IMR-90 (cell line): ENCODE results near the gene ABCC4. TPM values are rescaled to one million over a fixed set of nuclear protein-coding genes. Genes with fewer than 3 reads are reported as not detected.

Experiments used
- ATAC-seq: fragments of 200-7000 bp; cut with Tn5 transposase; 2 replicates; pipeline ENCODE4 v1.9.1; 2020; ENCODE audit warnings: low read depth, mild to moderate bottlenecking, moderate library complexity
- BruUV-seq: library from RNA; stranded (reverse); fragments of 400-500 nt; replicated peaks from 2 replicates; lab custom pipeline; 2021; lab: Mats Ljungman, UMichigan
- CTCF ChIA-PET: fragments of 300-600 bp; formaldehyde crosslinking; extraction: SDS; loops from one replicate; lab custom pipeline; 2021; ENCODE audit warnings: antibody characterized with exemption; lab: Yijun Ruan, JAX
- POLR2A ChIA-PET: fragments of 300-600 bp; sonication (Branson Sonifier 250); formaldehyde crosslinking; loops from one replicate; lab custom pipeline; 2022; ENCODE audit warnings: antibody characterized with exemption; ENCODE audit not compliant: unreplicated experiment; lab: Charles Lee
- DNase-seq: peaks from one replicate; pipeline ENCODE4 v3.0.0; 2013
- H2AFZ ChIP-seq: replicated peaks from 2 replicates; pipeline ENCODE3; 2013; ENCODE audit warnings: low read length, mild to moderate bottlenecking; ENCODE audit not compliant: poor library complexity
- H2AK5ac ChIP-seq: 2 replicates; pipeline ENCODE4 v1.6.1; 2013; ENCODE audit warnings: low read depth, low read length, inconsistent platforms
- H2AK9ac ChIP-seq: replicated peaks from 2 replicates; pipeline ENCODE3; 2013; ENCODE audit warnings: mild to moderate bottlenecking, low read depth, low read length, moderate library complexity; ENCODE audit not compliant: poor library complexity
- H2BK120ac ChIP-seq: 2 replicates; pipeline ENCODE4 v1.6.1; 2013; ENCODE audit warnings: low read depth, low read length, inconsistent platforms
- H2BK15ac ChIP-seq: 3 replicates; pipeline ENCODE4 v1.6.1; 2013; ENCODE audit warnings: low read depth, low read length, inconsistent platforms
- H2BK20ac ChIP-seq: 2 replicates; pipeline ENCODE4 v1.6.1; 2013; ENCODE audit warnings: low read depth, mild to moderate bottlenecking, inconsistent platforms, low read length, moderate library complexity
- H2BK5ac ChIP-seq: 2 replicates; pipeline ENCODE4 v1.6.1; 2013; ENCODE audit warnings: mild to moderate bottlenecking, low read depth, low read length, inconsistent platforms; ENCODE audit not compliant: poor library complexity, severe bottlenecking
- H3K14ac ChIP-seq: replicated peaks from 2 replicates; pipeline ENCODE4 v1.6.1; 2013; ENCODE audit warnings: low read depth, low read length, inconsistent platforms
- H3K18ac ChIP-seq: 2 replicates; pipeline ENCODE4 v1.6.1; 2013; ENCODE audit warnings: low read depth, low read length, control low read depth
- H3K23ac ChIP-seq: 2 replicates; pipeline ENCODE4 v1.6.1; 2013; ENCODE audit warnings: low read depth, low read length, inconsistent platforms
- H3K27ac ChIP-seq: 2 replicates; pipeline ENCODE4 v1.5.1; 2013; ENCODE audit warnings: mild to moderate bottlenecking, control low read depth, low read length; ENCODE audit not compliant: insufficient read depth
- H3K27me3 ChIP-seq: 2 replicates; pipeline ENCODE4 v1.6.1; 2013; ENCODE audit warnings: low read length; ENCODE audit not compliant: control insufficient read depth, insufficient read depth
- H3K36me3 ChIP-seq: 2 replicates; pipeline ENCODE4 v1.6.1; 2013; ENCODE audit warnings: low read length, mixed read lengths; ENCODE audit not compliant: control insufficient read depth, insufficient read depth
- H3K4ac ChIP-seq: 2 replicates; pipeline ENCODE4 v1.6.1; 2013; ENCODE audit warnings: low read depth, low read length, inconsistent platforms
- H3K4me1 ChIP-seq: 2 replicates; pipeline ENCODE4 v1.6.1; 2013; ENCODE audit warnings: low read length, mixed read lengths; ENCODE audit not compliant: control insufficient read depth, insufficient read depth
- H3K4me2 ChIP-seq: 2 replicates; pipeline ENCODE4 v1.6.1; 2013; ENCODE audit warnings: low read depth, mild to moderate bottlenecking, control low read depth, low read length, moderate library complexity
- H3K4me3 ChIP-seq: 2 replicates; pipeline ENCODE4 v1.5.1; 2013; ENCODE audit warnings: low read depth, mild to moderate bottlenecking, control low read depth, low read length, moderate library complexity; ENCODE audit not compliant: insufficient read depth
- H3K56ac ChIP-seq: 2 replicates; pipeline ENCODE4 v1.6.1; 2013; ENCODE audit warnings: low read length, inconsistent platforms; ENCODE audit not compliant: insufficient read depth; ENCODE audit errors: extremely low read depth
- H3K79me1 ChIP-seq, 2 experiments: 2 replicates each; pipeline ENCODE4 v1.6.1; 2013; ENCODE audit warnings: low read length in 2 of 2, inconsistent platforms in 1 of 2, low read depth in 1 of 2
- H3K9ac ChIP-seq: 2 replicates; pipeline ENCODE4 v1.6.1; 2013; ENCODE audit warnings: low read depth, low read length, control low read depth
- H3K9me1 ChIP-seq: 2 replicates; pipeline ENCODE4 v1.6.1; 2013; ENCODE audit warnings: low read length, inconsistent platforms; ENCODE audit not compliant: insufficient read depth
- H3K9me3 ChIP-seq: 2 replicates; pipeline ENCODE4 v1.6.1; 2013; ENCODE audit warnings: low read length; ENCODE audit not compliant: control insufficient read depth, insufficient read depth
- H4K20me1 ChIP-seq: 2 replicates; pipeline ENCODE4 v1.6.1; 2013; ENCODE audit warnings: low read length, inconsistent platforms; ENCODE audit not compliant: insufficient read depth
- H4K5ac ChIP-seq: 2 replicates; pipeline ENCODE4 v1.6.1; 2013; ENCODE audit warnings: mild to moderate bottlenecking, low read depth, low read length, control low read depth
- H4K8ac ChIP-seq, 2 experiments: 2 replicates each; pipeline ENCODE4 v1.6.1; 2013; ENCODE audit warnings: low read depth in 2 of 2, low read length in 2 of 2, control low read depth in 1 of 2, inconsistent platforms in 1 of 2
- H4K91ac ChIP-seq: 2 replicates; pipeline ENCODE4 v1.6.1; 2013; ENCODE audit warnings: low read depth, low read length, inconsistent platforms; ENCODE audit not compliant: insufficient read depth
- BHLHE40 ChIP-seq: fragments of 150-350 bp; IDR thresholded peaks from 2 replicates; pipeline ENCODE4 v1.6.1; 2016; ENCODE audit warnings: mild to moderate bottlenecking, low read depth, low read length
- CEBPB ChIP-seq: IDR thresholded peaks from 2 replicates; pipeline ENCODE4 v1.6.1; 2012; ENCODE audit warnings: low read depth, low read length, improper control_type of control experiment
- CHD1 ChIP-seq: IDR thresholded peaks from 2 replicates; pipeline ENCODE4 v1.6.1; 2012; ENCODE audit warnings: low read depth, low read length, improper control_type of control experiment
- FOS ChIP-seq: fragments of 150-350 bp; IDR thresholded peaks from 2 replicates; pipeline ENCODE4 v1.6.1; 2016; ENCODE audit warnings: low read depth, low read length
- MAFK ChIP-seq: IDR thresholded peaks from 2 replicates; pipeline ENCODE4 v1.6.1; 2012; ENCODE audit warnings: low read depth, low read length, improper control_type of control experiment
- MAZ ChIP-seq: IDR thresholded peaks from 2 replicates; pipeline ENCODE4 v1.6.1; 2012; ENCODE audit warnings: low read depth, mild to moderate bottlenecking, low read length, improper control_type of control experiment, moderate library complexity, borderline replicate concordance
- MXI1 ChIP-seq: IDR thresholded peaks from 2 replicates; pipeline ENCODE4 v1.6.1; 2012; ENCODE audit warnings: low read depth, mild to moderate bottlenecking, low read length, moderate library complexity, borderline replicate concordance
- NFE2L2 ChIP-seq: fragments of 150-350 bp; IDR thresholded peaks from 2 replicates; pipeline ENCODE4 v1.6.1; 2016; ENCODE audit warnings: low read depth, mild to moderate bottlenecking, low read length
- POLR2A ChIP-seq: IDR thresholded peaks from 2 replicates; pipeline ENCODE4 v1.6.1; 2012; ENCODE audit warnings: mild to moderate bottlenecking, low read depth, low read length
- RAD21 ChIP-seq: IDR thresholded peaks from 2 replicates; pipeline ENCODE4 v1.6.1; 2012; ENCODE audit warnings: low read length, improper control_type of control experiment
- RCOR1 ChIP-seq: IDR thresholded peaks from 2 replicates; pipeline ENCODE4 v1.6.1; 2012; ENCODE audit warnings: mild to moderate bottlenecking, low read length, improper control_type of control experiment; ENCODE audit not compliant: insufficient replicate concordance
- RFX5 ChIP-seq: IDR thresholded peaks from 2 replicates; pipeline ENCODE4 v1.8.0; 2012; ENCODE audit warnings: low read depth, mild to moderate bottlenecking, low read length, moderate library complexity
- SMC3 ChIP-seq: fragments of 150-350 bp; IDR thresholded peaks from 2 replicates; pipeline ENCODE4 v1.6.1; 2016; ENCODE audit warnings: low read depth, mild to moderate bottlenecking, antibody characterized with exemption, low read length, moderate library complexity
- USF2 ChIP-seq: fragments of 150-350 bp; IDR thresholded peaks from 2 replicates; pipeline ENCODE4 v1.6.1; 2017; ENCODE audit warnings: mild to moderate bottlenecking, antibody characterized with exemption, low read length, low read depth
- WGBS, 2 experiments: methylation state at CpG; one replicate each; pipeline versions ENCODE4 v1.1.5 to v1.1.7; 2013; ENCODE audit warnings: missing lambda C conversion rate in 2 of 2; ENCODE audit not compliant: insufficient read length in 1 of 2; ENCODE audit errors: extremely low coverage in 2 of 2; 5-methylcytosine and 5-hydroxymethylcytosine counted together
- dilution Hi-C: fragments of 300-500 bp; cut with HindIII; formaldehyde crosslinking; loops from one replicate; pipeline ENCODE4 v1.14.3; 2018; ENCODE audit warnings: low sequenced_read_pairs; ENCODE audit not compliant: unreplicated experiment
- in situ Hi-C: fragments of 300-500 bp; cut with MboI; formaldehyde crosslinking; loops from 3 replicates; pipeline ENCODE4 v1.14.3; 2019; ENCODE audit warnings: low sequenced_read_pairs, inconsistent platforms, mixed read lengths
- intact Hi-C: fragments of 100-400 bp; cut with micrococcal nuclease; formaldehyde crosslinking; loops from 2 replicates; pipeline ENCODE4 v1.10.0; 2022
- polyA plus RNA-seq, 3 experiments: library from polyadenylated mRNA; depleted of rRNA; stranded (reverse); fragments of >200 nt; gene quantifications; 2 replicates each; pipeline ENCODE4 v1.2.3, GENCODE V29; 2012; ENCODE audit warnings: low replicate concordance in 1 of 3
- total RNA-seq: library from RNA; depleted of rRNA; stranded (reverse); fragments of >200 nt; gene quantifications from 2 replicates; pipeline ENCODE4 v1.2.3, GENCODE V29; 2012
- TF ChIP-seq, protein P1 (sequence below): fragments of 150-350 bp; IDR thresholded peaks from 2 replicates; pipeline ENCODE4 v1.6.1; 2016; ENCODE audit warnings: low read depth, mild to moderate bottlenecking, low read length, moderate library complexity, borderline replicate concordance
- TF ChIP-seq, protein P2 (sequence below): conservative IDR thresholded peaks from 2 replicates; pipeline ENCODE4 v1.5.1; 2012; ENCODE audit warnings: mild to moderate bottlenecking, low read depth, low read length, improper control_type of control experiment

Gene ABCC4
- total and polyA plus RNA-seq, 2 of the 4 experiments (the other 2 are of a cell fraction): 16.6 to 41.4 TPM

GRCh38 chr13:95250961-95251360 lies 50.3 kb downstream of the ABCC4 start:
- Histone ChIP-seq H3K23ac (no peak overlapping the region), H3K27me3 (no peaks in the 10 kb centered on the region), H4K5ac (no peak overlapping the region), H4K91ac (no peak overlapping the region), H2AK9ac (no peak overlapping the region), H3K9me1 (peaks cover 44% of the 10 kb centered on the region), H2BK5ac (no peak overlapping the region), H4K20me1 (peaks cover 6% of the 10 kb centered on the region; the same call in 1 of the 2 replicates), H3K4me3 (no peak overlapping the region), H2BK120ac (no peak overlapping the region), H3K14ac (peak overlapping the region; percentile 28; the same call in 1 of the 2 replicates), H2AFZ (no peak overlapping the region), H3K9me3 (no peaks in the 10 kb centered on the region), H2AK5ac (no peak overlapping the region), H3K79me1 (peaks cover 41 to 95% of the 10 kb centered on the region in 2 experiments), H3K4ac (no peak overlapping the region), H3K36me3 (peaks cover 18% of the 10 kb centered on the region), H3K27ac (no peak overlapping the region), H3K56ac (no peak overlapping the region), H3K4me1 (peaks cover 15% of the 10 kb centered on the region), H2BK20ac (no peak overlapping the region), H3K9ac (no peak overlapping the region), H4K8ac (no peak overlapping the region), H3K18ac (no peak overlapping the region), H3K4me2 (no peak overlapping the region), H2BK15ac (no peak overlapping the region)
- no TSS peak for BruUV-seq
- intact Hi-C loops: no loop called here
- WGBS, 2 experiments: no CpG with 5 or more reads among the region's 1 CpG
- ChIA-PET CTCF (no interaction called here), POLR2A (no interaction called here)
- TF ChIP-seq, protein P1, sequence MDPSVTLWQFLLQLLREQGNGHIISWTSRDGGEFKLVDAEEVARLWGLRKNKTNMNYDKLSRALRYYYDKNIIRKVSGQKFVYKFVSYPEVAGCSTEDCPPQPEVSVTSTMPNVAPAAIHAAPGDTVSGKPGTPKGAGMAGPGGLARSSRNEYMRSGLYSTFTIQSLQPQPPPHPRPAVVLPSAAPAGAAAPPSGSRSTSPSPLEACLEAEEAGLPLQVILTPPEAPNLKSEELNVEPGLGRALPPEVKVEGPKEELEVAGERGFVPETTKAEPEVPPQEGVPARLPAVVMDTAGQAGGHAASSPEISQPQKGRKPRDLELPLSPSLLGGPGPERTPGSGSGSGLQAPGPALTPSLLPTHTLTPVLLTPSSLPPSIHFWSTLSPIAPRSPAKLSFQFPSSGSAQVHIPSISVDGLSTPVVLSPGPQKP: no peak
- TF ChIP-seq RFX5: no peak
- TF ChIP-seq MAFK: no peak
- TF ChIP-seq CEBPB: no peak
- TF ChIP-seq BHLHE40: no peak
- no peak for TF ChIP-seq POLR2A
- TF ChIP-seq NFE2L2: no peak
- TF ChIP-seq MXI1: no peak
- TF ChIP-seq, protein P2, sequence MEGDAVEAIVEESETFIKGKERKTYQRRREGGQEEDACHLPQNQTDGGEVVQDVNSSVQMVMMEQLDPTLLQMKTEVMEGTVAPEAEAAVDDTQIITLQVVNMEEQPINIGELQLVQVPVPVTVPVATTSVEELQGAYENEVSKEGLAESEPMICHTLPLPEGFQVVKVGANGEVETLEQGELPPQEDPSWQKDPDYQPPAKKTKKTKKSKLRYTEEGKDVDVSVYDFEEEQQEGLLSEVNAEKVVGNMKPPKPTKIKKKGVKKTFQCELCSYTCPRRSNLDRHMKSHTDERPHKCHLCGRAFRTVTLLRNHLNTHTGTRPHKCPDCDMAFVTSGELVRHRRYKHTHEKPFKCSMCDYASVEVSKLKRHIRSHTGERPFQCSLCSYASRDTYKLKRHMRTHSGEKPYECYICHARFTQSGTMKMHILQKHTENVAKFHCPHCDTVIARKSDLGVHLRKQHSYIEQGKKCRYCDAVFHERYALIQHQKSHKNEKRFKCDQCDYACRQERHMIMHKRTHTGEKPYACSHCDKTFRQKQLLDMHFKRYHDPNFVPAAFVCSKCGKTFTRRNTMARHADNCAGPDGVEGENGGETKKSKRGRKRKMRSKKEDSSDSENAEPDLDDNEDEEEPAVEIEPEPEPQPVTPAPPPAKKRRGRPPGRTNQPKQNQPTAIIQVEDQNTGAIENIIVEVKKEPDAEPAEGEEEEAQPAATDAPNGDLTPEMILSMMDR: no peak
- TF ChIP-seq RCOR1: no peak
- no peak for TF ChIP-seq CHD1
- TF ChIP-seq SMC3: no peak
- TF ChIP-seq MAZ: no peak
- TF ChIP-seq RAD21: no peak
- no peak for TF ChIP-seq USF2
- TF ChIP-seq FOS: no peak
- dilution Hi-C loops: no loop called here
- DNase-seq: no peak
- no peak for ATAC-seq
- in situ Hi-C loops: no loop called here
